ENCODE results near the gene GLS2. TPM values are rescaled to one million over a fixed set of nuclear protein-coding genes. Genes with fewer than 3 reads are reported as not detected.

GLS2 gene
- total and polyA plus RNA-seq, 2 experiments from 2014 or later: 12.2 to 31.6 TPM

DNA sequence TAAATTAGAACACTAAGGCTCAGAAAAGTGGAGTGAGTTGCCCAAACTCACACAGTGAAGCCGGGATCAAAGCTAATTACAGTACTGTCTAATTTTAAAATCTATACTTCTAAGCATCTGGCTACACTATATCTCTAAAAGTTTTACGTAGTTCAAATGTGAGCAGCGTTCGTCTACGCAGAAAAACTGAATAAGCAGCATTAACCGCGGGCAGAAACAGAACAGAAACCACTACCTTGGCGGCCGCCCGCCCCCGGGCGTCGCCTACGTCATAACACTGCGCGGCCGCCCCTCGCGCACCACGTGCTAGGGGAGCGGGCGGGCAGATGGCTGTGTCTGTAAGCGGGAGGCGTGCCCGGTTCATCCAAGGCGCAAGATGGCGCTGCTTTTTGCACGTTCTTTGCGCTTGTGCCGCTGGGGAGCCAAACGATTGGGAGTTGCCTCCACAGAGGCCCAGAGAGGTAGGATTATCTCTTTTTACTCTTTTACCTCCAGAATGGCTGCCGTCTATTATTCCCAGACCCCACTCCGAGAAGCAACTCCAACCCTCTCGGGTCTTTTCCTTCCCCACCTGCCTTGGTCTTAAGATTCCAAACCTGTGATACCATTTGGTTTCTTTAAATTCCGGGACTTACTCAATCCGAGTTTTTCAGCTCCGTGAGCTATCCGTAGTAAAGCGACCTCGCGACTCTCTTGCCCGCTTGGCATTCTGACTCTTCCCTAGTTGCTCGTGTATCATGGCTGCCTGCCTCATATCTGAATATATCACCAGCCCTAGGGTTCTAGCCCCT lies 19.6 kb downstream of the GLS2 start, which contains the start of gene SPRYD4:
Gene SPRYD4, plus strand, starts transcription at position 363 of the 791 bp plus-strand sequence. Its CDS starts 14 bp downstream, at position 377.
- Histone ChIP-seq H3F3A (replicated peaks; ENCODE audit: low read depth) (peaks cover 14% of the 10 kb centered on the region; the same call in 1 of the 2 replicates), H3K9me2 (ENCODE audit: insufficient read depth) (no peaks in the 10 kb centered on the region), H4K20me1 (replicated peaks; ENCODE audit: insufficient read depth) (no peaks in the 10 kb centered on the region), H3K79me2 (replicated peaks; ENCODE audit: insufficient read depth) (peaks cover 16% of the 10 kb centered on the region), H3K4me3 (peak within 1 kb of the TSS; percentile 97), H2AFZ (peak within 1 kb of the TSS; percentile 90), H3K36me3 (ENCODE audit: insufficient read depth) (peaks cover 10% of the 10 kb centered on the region), H3K4me1 (ENCODE audit: insufficient read depth) (peaks cover 6% of the 10 kb centered on the region), H3K27me3 (ENCODE audit: insufficient read depth) (no peaks in the 10 kb centered on the region), H3K27ac (ENCODE audit: low read depth) (peak within 1 kb of the TSS; percentile 92; the same call in 1 of the 2 replicates), H3K4me2 (peak within 1 kb of the TSS; percentile 97)
- Mint-ChIP-seq H3K4me3 (peak within 1 kb of the TSS; percentile 97), H3K9me3 (no peaks in the 10 kb centered on the region), H3K27me3 (ENCODE audit: insufficient read depth, low read depth, poor library complexity) (peaks cover 6% of the 10 kb centered on the region), H3K4me1 (peaks cover 12% of the 10 kb centered on the region), H3K36me3 (ENCODE audit: low read depth) (peaks cover 29% of the 10 kb centered on the region), H3K27ac (peak within 1 kb of the TSS; percentile 99)
- peak; percentile 96 for DNase-seq (ENCODE audit: low spot score)
- peak; percentile 89 for ATAC-seq
- TF ChIP-seq POLR2AphosphoS5 (IDR thresholded peaks at IDR 0.05; ENCODE audit: low read depth): peak; percentile 90
- TF ChIP-seq ZNF331 (CRISPR knock-in tag; IDR thresholded peaks at IDR 0.05; ENCODE audit: low read depth): no peak
- no peak for TF ChIP-seq STAT1 (IDR thresholded peaks at IDR 0.05; ENCODE audit: unreplicated experiment)
- no peak for TF ChIP-seq NANOG (IDR thresholded peaks at IDR 0.05; ENCODE audit: borderline replicate concordance)
- no peak for TF ChIP-seq EZH2phosphoT487 (IDR thresholded peaks at IDR 0.05; ENCODE audit: unreplicated experiment)
- TF ChIP-seq, protein P1, sequence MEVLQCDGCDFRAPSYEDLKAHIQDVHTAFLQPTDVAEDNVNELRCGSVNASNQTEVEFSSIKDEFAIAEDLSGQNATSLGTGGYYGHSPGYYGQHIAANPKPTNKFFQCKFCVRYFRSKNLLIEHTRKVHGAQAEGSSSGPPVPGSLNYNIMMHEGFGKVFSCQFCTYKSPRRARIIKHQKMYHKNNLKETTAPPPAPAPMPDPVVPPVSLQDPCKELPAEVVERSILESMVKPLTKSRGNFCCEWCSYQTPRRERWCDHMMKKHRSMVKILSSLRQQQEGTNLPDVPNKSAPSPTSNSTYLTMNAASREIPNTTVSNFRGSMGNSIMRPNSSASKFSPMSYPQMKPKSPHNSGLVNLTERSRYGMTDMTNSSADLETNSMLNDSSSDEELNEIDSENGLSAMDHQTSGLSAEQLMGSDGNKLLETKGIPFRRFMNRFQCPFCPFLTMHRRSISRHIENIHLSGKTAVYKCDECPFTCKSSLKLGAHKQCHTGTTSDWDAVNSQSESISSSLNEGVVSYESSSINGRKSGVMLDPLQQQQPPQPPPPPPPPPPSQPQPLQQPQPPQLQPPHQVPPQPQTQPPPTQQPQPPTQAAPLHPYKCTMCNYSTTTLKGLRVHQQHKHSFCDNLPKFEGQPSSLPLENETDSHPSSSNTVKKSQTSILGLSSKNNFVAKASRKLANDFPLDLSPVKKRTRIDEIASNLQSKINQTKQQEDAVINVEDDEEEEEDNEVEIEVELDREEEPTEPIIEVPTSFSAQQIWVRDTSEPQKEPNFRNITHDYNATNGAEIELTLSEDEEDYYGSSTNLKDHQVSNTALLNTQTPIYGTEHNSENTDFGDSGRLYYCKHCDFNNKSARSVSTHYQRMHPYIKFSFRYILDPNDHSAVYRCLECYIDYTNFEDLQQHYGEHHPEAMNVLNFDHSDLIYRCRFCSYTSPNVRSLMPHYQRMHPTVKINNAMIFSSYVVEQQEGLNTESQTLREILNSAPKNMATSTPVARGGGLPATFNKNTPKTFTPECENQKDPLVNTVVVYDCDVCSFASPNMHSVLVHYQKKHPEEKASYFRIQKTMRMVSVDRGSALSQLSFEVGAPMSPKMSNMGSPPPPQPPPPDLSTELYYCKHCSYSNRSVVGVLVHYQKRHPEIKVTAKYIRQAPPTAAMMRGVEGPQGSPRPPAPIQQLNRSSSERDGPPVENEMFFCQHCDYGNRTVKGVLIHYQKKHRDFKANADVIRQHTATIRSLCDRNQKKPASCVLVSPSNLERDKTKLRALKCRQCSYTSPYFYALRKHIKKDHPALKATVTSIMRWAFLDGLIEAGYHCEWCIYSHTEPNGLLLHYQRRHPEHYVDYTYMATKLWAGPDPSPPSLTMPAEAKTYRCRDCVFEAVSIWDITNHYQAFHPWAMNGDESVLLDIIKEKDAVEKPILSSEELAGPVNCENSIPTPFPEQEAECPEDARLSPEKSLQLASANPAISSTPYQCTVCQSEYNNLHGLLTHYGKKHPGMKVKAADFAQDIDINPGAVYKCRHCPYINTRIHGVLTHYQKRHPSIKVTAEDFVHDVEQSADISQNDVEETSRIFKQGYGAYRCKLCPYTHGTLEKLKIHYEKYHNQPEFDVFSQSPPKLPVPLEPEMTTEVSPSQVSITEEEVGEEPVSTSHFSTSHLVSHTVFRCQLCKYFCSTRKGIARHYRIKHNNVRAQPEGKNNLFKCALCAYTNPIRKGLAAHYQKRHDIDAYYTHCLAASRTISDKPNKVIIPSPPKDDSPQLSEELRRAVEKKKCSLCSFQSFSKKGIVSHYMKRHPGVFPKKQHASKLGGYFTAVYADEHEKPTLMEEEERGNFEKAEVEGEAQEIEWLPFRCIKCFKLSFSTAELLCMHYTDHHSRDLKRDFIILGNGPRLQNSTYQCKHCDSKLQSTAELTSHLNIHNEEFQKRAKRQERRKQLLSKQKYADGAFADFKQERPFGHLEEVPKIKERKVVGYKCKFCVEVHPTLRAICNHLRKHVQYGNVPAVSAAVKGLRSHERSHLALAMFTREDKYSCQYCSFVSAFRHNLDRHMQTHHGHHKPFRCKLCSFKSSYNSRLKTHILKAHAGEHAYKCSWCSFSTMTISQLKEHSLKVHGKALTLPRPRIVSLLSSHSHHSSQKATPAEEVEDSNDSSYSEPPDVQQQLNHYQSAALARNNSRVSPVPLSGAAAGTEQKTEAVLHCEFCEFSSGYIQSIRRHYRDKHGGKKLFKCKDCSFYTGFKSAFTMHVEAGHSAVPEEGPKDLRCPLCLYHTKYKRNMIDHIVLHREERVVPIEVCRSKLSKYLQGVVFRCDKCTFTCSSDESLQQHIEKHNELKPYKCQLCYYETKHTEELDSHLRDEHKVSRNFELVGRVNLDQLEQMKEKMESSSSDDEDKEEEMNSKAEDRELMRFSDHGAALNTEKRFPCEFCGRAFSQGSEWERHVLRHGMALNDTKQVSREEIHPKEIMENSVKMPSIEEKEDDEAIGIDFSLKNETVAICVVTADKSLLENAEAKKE (CRISPR knock-in tag; IDR thresholded peaks at IDR 0.05): no peak
- TF ChIP-seq, protein P2, sequence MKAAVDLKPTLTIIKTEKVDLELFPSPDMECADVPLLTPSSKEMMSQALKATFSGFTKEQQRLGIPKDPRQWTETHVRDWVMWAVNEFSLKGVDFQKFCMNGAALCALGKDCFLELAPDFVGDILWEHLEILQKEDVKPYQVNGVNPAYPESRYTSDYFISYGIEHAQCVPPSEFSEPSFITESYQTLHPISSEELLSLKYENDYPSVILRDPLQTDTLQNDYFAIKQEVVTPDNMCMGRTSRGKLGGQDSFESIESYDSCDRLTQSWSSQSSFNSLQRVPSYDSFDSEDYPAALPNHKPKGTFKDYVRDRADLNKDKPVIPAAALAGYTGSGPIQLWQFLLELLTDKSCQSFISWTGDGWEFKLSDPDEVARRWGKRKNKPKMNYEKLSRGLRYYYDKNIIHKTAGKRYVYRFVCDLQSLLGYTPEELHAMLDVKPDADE (IDR thresholded peaks at IDR 0.05): no peak; the same call in 1 of the 2 replicates
- TF ChIP-seq, protein P3, sequence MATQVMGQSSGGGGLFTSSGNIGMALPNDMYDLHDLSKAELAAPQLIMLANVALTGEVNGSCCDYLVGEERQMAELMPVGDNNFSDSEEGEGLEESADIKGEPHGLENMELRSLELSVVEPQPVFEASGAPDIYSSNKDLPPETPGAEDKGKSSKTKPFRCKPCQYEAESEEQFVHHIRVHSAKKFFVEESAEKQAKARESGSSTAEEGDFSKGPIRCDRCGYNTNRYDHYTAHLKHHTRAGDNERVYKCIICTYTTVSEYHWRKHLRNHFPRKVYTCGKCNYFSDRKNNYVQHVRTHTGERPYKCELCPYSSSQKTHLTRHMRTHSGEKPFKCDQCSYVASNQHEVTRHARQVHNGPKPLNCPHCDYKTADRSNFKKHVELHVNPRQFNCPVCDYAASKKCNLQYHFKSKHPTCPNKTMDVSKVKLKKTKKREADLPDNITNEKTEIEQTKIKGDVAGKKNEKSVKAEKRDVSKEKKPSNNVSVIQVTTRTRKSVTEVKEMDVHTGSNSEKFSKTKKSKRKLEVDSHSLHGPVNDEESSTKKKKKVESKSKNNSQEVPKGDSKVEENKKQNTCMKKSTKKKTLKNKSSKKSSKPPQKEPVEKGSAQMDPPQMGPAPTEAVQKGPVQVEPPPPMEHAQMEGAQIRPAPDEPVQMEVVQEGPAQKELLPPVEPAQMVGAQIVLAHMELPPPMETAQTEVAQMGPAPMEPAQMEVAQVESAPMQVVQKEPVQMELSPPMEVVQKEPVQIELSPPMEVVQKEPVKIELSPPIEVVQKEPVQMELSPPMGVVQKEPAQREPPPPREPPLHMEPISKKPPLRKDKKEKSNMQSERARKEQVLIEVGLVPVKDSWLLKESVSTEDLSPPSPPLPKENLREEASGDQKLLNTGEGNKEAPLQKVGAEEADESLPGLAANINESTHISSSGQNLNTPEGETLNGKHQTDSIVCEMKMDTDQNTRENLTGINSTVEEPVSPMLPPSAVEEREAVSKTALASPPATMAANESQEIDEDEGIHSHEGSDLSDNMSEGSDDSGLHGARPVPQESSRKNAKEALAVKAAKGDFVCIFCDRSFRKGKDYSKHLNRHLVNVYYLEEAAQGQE (IDR thresholded peaks at IDR 0.05; ENCODE audit: unreplicated experiment): no peak
- no peak for TF ChIP-seq JUNB (IDR thresholded peaks at IDR 0.05; ENCODE audit: unreplicated experiment)
- TF ChIP-seq ZNF114 (CRISPR knock-in tag; IDR thresholded peaks at IDR 0.05): no peak
- TF ChIP-seq, protein P4, sequence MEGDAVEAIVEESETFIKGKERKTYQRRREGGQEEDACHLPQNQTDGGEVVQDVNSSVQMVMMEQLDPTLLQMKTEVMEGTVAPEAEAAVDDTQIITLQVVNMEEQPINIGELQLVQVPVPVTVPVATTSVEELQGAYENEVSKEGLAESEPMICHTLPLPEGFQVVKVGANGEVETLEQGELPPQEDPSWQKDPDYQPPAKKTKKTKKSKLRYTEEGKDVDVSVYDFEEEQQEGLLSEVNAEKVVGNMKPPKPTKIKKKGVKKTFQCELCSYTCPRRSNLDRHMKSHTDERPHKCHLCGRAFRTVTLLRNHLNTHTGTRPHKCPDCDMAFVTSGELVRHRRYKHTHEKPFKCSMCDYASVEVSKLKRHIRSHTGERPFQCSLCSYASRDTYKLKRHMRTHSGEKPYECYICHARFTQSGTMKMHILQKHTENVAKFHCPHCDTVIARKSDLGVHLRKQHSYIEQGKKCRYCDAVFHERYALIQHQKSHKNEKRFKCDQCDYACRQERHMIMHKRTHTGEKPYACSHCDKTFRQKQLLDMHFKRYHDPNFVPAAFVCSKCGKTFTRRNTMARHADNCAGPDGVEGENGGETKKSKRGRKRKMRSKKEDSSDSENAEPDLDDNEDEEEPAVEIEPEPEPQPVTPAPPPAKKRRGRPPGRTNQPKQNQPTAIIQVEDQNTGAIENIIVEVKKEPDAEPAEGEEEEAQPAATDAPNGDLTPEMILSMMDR (conservative IDR thresholded peaks at IDR 0.05; ENCODE audit: low read depth in 2 of 2): peak; percentile 32 to 70; a peak in 2 of 4 replicates
- no peak for TF ChIP-seq EZH2 (IDR thresholded peaks at IDR 0.05; ENCODE audit: low read depth, unreplicated experiment)
- peak; percentile 98 for TF ChIP-seq CREB1 (CRISPR knock-in tag; IDR thresholded peaks at IDR 0.05; ENCODE audit: low read depth)
